Activated CD4-positive, CD25-positive, alpha-beta regulatory T cell treated with anti-CD3 and anti-CD28 coated beads, Interleukin-2, amount 50 U/mL, for 72 hours (primary cell): ENCODE data around the gene RAD21L1.
"Not testable (repeated sequence)": the region's sequence is repeated elsewhere in the genome, so short reads cannot be mapped to it uniquely, and the experiment has no call there.

Source experiments
- DNase-seq: peaks from one replicate; pipeline ENCODE4 v3.0.0; 2021

Gene RAD21L1

DNA sequence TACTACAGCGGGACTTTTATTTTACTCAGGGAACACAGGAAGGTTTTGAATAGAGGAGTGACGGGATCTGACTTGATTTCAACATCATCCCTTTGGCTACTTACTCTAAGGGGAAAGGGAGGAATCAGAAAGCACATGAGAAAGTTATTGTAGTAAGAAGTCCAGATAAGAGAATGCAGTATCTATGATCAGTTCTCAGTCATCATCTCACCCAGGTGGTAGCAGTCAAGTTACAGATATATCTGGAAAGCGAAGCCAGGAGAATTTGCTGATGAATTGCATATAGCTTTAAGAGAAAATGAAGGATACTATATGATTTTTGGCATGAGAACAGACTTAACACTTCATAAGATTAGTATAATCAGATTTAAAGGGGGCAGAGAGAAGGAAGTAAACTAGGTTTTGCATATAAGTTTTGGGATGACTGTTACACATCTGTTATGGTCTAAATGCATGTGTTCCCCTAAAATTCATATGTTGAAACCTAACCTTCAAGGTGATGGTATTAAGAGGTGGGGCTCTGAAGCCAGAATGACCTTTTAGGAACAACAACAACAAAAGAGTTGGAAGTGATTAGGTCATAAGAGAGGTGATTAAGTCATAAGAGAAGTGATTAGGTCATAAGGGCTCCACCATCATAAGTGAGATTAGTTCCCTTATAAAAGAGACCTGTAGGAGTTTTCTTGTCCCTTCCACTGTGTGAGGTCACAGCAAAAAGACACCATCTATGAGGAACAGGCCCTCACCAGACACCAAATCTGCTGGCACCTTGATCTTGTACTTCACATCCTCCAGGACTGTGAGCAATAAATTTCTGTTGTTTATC lies 6.7 kb downstream of the RAD21L1 start:
- DNase-seq, result no peak

DNA sequence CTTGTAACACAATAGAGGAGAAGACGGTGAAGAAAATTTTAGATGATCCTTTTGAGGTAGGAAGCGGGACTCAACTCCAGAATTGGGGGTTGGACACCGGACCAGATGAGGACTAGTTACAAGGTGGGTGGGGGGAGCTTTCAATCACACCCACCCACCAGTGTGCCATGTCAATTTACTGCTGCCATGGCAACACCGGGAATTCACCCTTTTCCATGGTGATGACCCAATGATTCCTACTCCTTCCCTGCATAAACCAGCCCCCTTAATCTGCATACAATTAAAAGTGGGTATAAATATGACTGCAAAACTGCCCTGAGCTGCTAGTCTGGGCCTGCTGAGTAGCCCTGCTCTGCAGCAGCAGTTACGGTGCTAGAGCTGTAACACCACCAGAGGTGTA lies 14.7 kb downstream of the RAD21L1 start:
- no peak for DNase-seq

DNA sequence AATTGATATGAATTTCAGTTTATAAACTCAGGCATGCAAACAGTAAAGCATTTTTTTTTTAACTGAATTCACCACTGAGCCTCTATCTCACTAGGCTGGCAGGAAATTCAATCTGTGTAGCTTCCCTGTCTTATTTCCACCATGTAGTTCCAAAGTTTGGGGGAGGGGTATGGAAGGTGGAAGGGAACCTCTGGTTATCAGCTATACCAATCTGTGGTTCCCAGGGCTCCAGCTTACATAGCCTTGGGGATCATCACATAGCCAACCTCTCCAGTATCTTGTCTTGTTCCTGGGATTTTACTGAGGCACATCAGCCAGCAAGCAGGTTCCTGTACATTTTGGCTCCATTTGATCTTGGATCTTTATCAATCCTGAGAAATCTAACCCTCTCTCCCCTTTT lies 15.6 kb downstream of the RAD21L1 start:
- DNase-seq, result no peak

DNA sequence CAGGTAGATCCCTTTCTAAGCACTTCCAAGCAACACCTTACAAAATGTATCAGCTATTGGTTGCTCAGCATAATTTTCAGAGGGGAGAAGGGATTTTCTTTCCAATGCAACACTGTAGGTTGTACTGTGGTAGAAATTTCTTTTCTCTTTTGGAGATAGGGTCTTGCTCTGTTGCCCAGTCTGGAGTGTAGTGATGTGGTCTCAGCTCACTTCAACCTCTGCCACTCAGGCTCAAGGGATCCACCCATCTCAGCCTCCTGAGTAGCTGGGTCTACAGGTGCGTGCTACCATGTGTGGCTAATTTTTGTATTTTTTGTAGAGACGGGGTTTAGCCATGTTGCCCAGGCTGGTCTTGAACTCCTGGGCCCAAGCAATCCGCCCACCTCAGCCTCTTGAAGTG lies 16.3 kb downstream of the RAD21L1 start:
- no peak for DNase-seq

DNA sequence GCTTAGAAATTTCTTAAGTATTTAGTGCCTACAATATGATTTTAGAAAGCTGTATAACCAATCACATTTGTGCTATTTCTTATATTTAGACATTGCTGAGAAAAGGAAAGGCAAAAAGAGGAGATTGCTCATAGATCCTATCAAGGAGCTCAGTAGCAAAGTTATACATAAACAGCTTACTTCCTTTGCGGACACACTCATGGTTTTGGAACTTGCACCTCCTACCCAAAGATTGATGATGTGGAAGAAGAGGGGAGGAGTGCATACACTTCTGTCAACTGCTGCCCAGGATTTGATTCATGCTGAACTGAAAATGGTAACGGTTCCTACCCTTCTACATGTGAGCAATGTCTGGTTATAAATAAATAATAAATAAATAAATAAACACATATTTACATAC lies 16.7 kb downstream of the RAD21L1 start:
- DNase-seq, result no peak

DNA sequence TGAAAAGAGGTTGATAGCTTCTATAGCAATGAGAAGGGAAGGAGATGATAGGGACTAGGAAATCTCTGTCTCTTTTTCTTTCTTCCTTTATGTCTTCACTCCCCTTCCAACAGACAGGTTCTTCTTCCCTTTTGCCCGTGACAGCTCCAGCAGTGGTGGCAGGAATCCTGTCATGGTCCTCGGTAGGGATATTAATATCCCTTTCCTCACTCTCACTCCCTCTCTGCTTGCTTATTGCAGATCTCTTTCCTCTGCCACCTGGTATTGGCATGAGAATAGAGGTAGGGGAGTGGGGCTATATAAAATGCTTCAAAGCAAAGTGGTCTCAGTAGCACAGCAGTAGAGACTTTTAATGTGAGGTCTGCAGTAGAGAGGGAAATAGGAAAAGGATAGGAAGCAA lies 19.7 kb downstream of the RAD21L1 start:
- DNase-seq, result no peak

DNA sequence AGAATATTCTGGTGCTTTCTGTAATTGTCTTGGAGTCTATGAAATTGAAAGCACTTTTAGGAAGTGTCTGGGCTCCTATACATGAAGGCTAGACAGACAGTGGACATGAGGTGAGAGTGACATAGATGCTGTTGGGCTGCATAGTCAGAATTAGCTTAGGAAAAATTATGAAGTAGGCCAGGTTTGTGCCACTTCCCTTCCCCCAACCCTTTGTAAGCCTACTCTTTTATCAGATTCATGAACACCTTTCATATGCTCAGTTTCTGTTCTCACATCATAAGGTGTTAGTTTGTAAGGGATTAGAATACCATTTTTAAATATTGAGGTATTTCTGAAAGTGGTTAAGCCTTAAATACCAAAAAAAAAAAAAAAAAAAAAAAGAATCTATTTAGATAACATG lies 21.8 kb downstream of the RAD21L1 start:
- DNase-seq, result no peak

DNA sequence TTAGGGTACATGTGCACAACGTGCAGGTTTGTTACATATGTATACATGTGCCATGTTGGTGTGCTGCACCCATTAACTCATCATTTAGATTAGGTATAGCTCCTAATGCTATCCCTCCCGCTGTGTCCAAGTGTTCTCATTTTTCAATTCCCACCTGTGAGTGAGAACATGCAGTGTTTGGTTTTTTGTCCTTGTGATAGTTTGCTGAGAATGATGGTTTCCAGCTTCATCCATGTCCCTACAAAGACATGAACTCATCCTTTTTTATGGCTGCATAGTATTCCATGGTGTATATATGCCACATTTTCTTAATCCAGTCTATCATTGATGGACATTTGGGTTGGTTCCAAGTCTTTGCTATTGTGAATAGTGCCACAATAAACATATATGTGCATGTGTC lies 24.4 kb downstream of the RAD21L1 start:
- DNase-seq, result not testable (repeated sequence)

DNA sequence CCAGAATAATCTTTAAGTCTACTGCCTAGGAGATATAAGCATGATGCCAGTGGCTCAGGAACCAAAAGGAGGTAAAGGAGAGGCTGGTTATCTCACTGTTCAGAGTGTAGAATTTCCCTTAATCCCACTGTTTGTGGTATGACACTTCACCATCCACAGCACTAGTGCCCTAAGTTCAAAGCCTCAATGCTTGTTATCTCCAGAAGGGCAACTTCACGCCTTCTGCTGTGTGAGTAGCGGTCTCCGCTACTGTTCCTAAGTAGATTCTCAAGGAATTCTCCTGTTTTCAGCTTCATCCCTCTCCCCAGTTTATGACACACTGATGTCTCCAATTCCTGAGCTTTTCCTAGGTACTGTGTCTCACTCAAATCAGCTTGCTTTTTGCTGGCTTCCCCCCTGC lies 26.6 kb downstream of the RAD21L1 start:
- no peak for DNase-seq

DNA sequence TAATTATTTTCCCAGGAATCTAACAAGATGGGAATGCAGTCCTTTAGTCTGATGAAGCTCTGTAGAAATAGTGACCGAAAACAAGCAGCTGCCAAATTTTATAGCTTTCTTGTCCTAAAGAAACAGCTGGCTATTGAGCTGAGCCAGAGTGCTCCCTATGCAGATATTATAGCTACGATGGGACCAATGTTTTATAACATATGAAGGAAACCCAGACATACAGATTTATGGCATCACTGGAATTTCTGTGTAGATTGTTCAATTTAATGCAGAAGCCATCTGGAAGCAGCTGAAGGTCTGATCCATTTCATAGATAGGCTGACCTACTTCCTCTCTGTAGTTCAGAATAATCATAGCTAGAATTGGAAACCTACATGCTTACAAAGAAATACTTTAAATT lies 28.4 kb downstream of the RAD21L1 start:
- no peak for DNase-seq

DNA sequence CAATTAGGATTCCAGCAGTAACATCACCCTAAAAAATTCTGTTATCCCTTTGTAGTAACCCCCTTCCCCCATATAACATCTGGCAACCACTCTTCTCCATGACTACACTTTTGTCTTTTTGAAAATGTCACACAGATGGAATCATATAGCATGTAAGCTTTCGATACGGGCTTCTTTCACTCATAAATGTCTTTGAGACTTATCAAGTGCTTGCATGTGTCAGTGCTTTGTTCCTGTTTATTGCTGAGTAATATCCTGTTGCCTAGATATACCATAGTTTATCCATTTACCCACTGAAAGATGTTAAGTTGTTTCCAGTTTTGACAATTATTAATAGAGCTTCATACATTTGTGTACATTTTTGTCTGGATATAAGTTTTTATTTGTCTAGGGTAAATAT lies 29.8 kb downstream of the RAD21L1 start:
- DNase-seq, result no peak

DNA sequence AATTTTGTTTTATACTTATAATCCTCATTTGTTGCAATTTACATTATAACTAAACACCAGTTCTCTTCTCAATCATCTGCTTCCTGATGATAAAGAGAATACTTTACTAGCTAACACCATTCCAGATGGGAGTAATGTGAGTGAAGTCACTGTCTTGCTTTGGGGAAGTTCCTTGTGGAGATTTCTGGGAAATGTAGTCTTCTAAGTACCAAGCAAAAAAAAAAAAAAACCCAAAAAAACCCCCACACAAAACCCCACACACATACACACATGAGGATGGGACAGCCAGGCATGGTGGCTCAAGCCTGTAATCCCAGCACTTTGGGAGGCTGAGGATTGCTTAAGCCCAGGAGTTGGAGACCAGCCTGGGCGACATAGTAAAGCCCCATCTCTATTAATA lies 38.0 kb downstream of the RAD21L1 start:
- no peak for DNase-seq

DNA sequence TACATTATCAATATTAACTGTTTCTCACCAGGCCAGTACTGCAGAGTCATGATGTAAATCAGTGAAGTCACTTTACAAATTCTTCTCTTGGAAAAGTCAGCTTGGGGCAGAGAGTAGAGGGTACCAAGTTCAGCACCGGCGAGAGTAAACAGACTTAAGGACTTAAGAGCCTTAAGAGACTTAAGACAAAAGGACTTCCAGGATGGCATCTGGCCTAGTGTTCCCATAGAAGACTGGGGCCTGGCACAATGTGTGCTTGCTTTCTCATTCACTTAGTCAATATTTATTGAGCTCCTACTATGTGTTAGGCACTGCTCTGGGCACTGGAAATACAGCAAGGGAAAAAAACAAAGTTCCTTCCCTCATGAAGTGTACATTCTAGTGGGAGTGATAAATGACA lies 38.9 kb downstream of the RAD21L1 start:
- DNase-seq, result no peak

DNA sequence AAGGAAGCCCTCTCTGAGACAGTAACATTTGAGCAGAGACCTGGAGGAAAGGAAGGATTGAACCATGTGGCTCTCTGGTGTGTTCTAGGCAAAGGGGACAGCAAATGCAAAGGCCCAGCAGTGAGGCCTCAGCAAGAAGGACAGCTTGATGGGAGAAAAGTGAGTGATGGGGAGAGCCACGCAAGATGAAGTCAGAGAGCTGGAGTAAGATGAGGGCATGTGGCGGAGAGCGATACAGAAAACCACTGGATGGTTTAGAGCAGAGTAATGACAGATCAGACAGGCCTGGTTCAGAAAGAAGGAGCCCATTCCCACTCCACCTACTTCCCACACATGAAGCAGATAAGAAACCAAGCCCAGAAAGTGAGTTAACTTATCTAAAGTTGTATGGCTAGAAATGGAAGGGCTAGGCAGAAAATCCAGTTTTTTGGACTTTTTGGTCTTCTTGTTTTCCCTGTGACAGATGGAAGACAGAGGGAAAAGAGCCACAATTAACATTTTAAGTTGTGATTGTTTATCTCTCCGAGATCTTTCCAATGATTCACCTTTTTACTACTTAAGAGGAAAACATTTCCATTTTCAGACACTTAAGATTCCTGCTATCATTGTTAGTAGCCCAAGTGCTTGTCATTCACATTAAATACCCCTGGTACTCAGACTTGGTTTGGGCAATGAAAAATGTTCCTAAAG lies 39.5 kb downstream of the RAD21L1 start:
- no peak for DNase-seq

DNA sequence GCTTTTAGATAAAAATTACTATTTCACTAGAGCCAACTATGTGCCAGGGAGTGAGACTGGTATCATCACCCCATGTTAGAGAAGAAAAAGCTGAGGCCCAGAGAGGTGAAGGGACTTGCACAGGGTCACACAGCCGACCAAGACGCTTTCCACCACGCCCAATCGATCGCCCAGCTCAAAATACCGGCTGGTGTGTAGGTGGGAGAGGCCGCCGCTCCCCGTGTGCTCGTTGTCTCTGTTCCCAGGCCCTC lies 40.0 kb downstream of the RAD21L1 start:
- no peak for DNase-seq

DNA sequence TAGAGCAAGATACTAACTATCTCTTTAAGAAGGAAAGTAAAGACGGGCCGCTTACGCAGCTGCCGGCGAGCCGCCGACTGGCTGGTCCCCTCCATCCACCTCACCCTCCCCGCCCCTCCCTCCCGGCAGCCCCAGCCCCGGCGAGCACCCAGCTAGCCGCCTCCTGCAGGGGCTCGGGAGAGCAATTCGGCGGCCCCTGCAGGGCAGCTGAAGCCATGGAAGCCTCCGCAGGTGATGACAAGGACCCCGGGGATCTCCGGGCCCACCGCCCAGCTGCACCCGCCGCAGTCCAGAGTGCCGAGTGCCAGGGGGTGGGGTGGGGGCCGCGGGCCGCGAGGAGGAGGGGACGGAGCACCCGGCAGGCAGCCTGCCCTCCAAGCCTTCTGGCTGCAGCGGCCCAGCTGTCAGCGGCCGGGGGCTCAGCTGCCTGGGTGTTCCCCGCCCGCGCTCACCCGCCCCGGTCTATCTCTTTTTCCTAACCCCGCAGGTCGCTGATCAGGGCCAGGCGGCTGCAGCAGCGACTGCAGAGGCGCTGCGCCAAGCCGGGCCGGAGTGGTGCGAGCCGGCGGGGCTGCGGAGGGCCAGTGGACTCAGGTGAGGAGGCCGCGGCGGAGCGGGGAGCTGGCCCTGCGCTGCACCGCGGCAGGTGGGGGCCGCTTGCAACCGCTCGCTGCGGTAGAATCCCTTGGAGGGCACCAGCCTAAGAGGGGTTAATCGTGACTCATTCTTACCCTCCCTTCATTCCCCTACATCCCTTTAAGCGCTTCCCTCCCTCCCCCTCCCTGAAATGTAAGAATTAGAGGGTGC lies 40.5 kb downstream of the RAD21L1 start, which contains the start of gene SNPH:
SNPH (plus strand) TSS at position 128 of the 807 bp plus-strand sequence. CDS start 29,946 bp downstream, outside the sequence.
- peak; percentile 66 for DNase-seq

DNA sequence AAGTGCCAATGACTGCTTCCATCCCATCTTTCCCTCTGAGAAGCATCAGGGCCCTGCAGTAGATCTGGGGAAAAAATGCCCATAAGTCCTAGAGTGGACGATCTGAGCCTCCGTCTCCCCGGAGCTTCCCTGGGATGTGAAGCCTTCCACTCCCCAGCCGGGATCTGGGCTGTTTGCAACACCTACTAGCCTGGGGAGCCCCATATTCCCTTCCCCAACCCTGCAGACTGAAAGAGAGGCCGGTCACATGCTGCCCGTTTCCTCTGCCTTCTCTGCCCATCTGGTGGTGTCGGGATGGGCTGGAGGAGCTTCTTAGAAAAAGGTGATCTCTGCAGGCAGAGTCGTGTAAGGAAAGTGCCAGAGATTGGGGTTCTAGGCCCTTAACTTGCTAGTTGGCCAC lies 41.3 kb downstream of the RAD21L1 start:
- DNase-seq, result no peak

DNA sequence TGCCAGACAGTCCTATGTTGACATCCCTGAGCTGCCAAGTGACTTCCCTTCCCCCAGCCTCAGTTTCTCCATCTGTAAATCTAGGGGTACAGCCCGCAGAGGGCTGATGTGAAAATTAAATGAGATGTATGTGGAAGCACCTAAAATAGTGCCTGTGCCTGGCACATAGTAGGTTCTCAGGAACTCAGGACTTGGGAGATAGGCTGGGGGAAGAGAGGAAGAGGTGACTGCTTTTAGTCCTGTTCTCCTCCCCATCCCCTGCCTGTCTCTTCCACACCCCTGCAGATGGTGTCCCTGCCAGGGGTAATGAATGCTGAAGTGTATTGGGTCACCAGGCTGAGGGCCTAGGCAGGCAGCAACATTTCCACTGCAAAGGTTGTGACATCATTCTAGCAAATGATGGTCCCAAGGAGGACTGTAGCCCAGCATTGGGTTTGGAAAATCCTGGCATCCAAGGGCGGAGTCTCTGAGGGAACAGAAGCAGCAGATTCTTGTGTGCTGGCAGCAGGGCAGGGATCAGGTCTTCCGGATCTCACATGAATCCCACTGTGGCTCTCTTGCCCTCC lies 42.0 kb downstream of the RAD21L1 start:
- DNase-seq, result no peak

DNA sequence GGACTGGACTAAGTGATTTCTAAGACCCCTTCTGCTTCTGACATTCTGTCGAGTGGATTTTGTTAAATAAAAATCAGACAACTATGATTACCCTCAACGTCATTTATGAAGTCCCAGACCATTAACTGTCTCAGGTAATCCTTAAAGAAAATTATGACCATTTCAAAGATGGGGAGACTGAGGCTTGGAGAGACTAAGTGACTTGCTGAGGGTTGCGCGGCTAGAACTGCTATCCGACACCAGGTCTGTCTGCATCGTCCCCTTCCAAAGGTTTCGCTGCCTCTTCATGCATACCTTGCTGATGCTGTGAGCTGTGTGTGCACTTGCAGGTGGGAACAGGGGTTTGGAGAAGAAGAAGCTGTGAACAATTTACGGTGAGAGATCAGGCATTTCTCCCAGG lies 43.4 kb downstream of the RAD21L1 start:
- no peak for DNase-seq

DNA sequence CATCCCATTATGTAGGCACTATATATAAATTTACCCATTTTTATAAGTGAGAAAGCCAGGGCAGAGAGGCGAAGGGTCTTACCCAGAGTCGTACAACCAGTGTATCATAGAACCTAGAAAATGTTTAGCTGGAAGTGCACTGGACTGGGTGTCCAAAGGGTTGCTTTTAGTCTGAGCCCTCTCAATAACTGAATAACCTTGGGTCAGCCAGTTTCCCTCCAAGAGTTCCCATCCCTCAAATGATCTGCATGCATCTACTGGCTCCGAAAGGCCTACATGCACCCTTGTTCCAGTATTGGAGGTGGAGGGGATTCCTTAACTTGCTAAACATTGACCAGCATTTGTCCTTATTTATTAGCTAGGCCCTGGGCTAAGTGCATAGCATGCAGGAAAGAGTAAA lies 44.0 kb downstream of the RAD21L1 start:
- no peak for DNase-seq

DNA sequence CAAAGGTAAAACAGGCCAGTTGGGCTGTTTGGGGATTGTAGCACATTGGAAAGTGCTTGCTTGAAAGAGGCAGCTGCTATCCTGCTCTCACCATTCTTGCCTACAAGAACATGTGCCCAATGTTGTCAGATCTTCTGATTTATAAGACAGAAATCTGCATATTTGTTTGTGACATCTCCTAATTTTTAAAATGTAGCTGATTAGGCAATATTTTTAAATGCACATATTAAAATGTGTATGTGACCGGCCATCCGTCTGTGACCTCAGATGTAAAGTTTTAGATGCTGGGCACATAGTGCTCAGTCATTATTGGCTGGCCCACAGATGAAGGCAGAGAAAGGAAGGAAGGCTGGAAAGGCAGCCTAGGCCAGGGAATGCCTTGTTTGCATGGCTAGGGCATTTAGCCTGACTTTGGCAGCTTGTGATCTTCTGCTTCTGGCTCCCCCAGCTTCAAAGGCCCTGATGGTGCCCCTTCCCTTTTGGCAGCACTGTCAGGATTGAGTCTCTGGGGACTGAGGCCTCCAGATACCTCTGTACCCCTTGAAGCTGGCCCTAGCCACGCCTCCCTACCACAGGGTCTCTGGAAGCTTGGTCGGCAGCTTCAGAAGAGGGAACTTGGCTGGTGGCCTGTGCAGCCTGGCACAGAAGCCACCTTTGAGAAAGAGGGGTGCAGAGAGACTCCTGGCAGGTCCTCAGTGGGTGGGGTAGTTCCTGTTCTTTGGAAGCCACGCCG lies 46.7 kb downstream of the RAD21L1 start:
- DNase-seq, result no peak

DNA sequence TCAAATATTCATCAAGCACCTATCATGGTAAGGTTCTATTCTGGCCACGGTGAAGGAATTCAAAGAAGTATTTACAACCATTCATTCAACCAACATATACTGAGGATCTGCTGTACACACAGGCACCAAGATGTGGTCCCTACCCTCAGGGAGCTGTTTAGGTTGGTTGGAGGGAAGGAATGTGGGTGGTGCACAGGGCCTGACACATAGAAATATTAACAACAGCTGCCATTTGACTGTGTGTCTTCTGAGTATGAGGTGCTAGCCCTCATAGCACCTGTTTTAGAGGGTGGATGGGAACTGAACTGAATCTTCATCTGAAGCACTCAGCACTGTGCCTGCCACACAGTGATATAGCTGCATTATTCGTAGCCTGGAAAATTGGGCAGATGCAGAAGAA lies 47.5 kb downstream of the RAD21L1 start:
- no peak for DNase-seq
